ENCODE data around the gene TPP1. TPM values are rescaled to one million over a fixed set of nuclear protein-coding genes. Genes with fewer than 3 reads are reported as not detected.

Gene TPP1
- total and polyA plus RNA-seq, 2 donors (not counting 1 experiment from before 2014, with no cell fraction given): 127 to 136 TPM

DNA sequence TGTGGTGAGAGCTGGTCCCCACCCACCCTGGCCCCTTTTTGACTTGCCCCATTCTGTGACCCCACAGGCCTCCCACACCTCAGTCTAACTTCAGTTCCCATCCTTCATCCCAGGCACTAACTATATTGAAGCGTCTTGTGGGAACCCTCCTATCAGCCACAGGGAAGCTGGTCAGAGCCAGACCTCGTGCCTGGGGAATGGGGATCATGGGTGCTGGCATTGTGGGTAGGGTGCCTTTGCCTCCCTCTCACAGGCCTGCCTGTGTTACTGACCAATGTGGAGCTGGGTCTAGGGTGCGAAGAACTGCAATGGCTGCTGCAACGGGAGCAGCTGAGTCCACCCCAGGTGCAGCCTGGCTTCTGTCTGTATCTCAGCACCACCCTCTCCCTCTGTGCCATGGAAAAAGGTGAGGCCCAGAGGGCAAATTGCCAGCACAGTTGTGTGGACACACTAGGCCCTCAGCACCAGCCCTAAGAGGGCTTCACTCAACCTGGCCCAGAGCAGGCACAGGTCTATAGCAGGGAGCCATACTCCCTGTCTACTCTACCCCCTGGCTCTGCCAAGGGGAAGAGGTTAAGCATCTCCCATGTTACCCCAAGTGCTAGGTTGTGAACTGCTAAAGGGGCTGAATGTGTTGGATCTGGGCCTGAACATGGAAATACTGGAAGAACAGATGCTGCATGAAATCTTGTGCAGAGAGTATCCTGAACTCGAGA, 53.1 kb downstream of the TPP1 start:
- H3K4me3 ChIP-seq (replicated peaks in 1 of 4; ENCODE audit: control extremely low read depth in 1 of 4, insufficient read depth in 1 of 4, low read depth in 3 of 4, low read length in 4 of 4): no peak overlapping the region
- no peak for DNase-seq (ENCODE audit: low read depth in 2 of 2)
- H2AFZ ChIP-seq (ENCODE audit: low read length): no peak overlapping the region

DNA sequence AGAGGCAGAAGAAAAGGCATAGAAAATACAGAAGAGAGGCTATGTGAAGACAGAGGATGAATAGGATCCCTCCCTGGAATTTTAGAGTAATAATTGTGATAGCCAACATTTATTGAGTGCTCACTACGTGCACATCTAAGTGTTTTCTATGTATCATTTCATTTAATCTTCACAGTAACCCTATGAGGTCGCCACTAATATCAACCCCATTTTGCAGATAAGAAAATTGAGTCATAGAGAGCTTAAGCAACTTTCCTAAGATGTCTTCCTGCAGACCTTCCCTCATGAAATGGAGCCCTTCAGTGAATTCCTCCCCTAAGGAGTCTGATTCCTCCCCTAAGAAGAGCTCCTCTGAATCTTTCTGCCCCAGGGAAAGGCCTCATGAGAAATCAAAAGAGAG, 53.9 kb downstream of the TPP1 start:
- H3K9me3 ChIP-seq (ENCODE audit: control insufficient read depth, insufficient read depth, low read depth, low read length): no peaks in the 10 kb centered on the region
- H3K9ac ChIP-seq (ENCODE audit: insufficient read depth, low read length): no peak overlapping the region
- H4K20me1 ChIP-seq (ENCODE audit: control insufficient read depth, extremely low read depth, insufficient read depth, low read length): no peaks in the 10 kb centered on the region
- no peak overlapping the region for H3K27ac ChIP-seq (ENCODE audit: insufficient read depth, low read length)
- H3K36me3 ChIP-seq (ENCODE audit: control insufficient read depth, insufficient read depth, low read length): no peaks in the 10 kb centered on the region
- no peaks in the 10 kb centered on the region for H3K27me3 ChIP-seq (ENCODE audit: control insufficient read depth, insufficient read depth, low read length)
- TF ChIP-seq EZH2 (IDR thresholded peaks at IDR 0.05; ENCODE audit: low read length, missing control alignments): no peak
- TF ChIP-seq, protein P1, sequence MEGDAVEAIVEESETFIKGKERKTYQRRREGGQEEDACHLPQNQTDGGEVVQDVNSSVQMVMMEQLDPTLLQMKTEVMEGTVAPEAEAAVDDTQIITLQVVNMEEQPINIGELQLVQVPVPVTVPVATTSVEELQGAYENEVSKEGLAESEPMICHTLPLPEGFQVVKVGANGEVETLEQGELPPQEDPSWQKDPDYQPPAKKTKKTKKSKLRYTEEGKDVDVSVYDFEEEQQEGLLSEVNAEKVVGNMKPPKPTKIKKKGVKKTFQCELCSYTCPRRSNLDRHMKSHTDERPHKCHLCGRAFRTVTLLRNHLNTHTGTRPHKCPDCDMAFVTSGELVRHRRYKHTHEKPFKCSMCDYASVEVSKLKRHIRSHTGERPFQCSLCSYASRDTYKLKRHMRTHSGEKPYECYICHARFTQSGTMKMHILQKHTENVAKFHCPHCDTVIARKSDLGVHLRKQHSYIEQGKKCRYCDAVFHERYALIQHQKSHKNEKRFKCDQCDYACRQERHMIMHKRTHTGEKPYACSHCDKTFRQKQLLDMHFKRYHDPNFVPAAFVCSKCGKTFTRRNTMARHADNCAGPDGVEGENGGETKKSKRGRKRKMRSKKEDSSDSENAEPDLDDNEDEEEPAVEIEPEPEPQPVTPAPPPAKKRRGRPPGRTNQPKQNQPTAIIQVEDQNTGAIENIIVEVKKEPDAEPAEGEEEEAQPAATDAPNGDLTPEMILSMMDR (conservative IDR thresholded peaks at IDR 0.05 in 1 of 2, IDR thresholded peaks at IDR 0.05 in 1 of 2; ENCODE audit: low read depth in 1 of 2, low read length in 2 of 2): no peak
- no peak overlapping the region for H2AFZ ChIP-seq (ENCODE audit: low read length)
- no peak for DNase-seq (ENCODE audit: low read depth in 2 of 2)
- H3K79me2 ChIP-seq (ENCODE audit: control insufficient read depth, insufficient read depth, low read length): no peaks in the 10 kb centered on the region
- peaks cover 4% of the 10 kb centered on the region for H3K4me1 ChIP-seq (ENCODE audit: control insufficient read depth, extremely low read depth, insufficient read depth, low read length)
- H3K4me2 ChIP-seq (ENCODE audit: extremely low read depth, insufficient read depth, low read length): no peak overlapping the region
- H3K4me3 ChIP-seq (replicated peaks in 1 of 4; ENCODE audit: control extremely low read depth in 1 of 4, insufficient read depth in 1 of 4, low read depth in 3 of 4, low read length in 4 of 4): no peak overlapping the region

More for the DNA sequence above, 53.1 kb downstream of the TPP1 start:
- peaks cover 4% of the 10 kb centered on the region for H3K4me1 ChIP-seq (ENCODE audit: control insufficient read depth, extremely low read depth, insufficient read depth, low read length)
- H3K4me2 ChIP-seq (ENCODE audit: extremely low read depth, insufficient read depth, low read length): no peak overlapping the region
- H3K9ac ChIP-seq (ENCODE audit: insufficient read depth, low read length): no peak overlapping the region
- H4K20me1 ChIP-seq (ENCODE audit: control insufficient read depth, extremely low read depth, insufficient read depth, low read length): no peaks in the 10 kb centered on the region
- no peaks in the 10 kb centered on the region for H3K79me2 ChIP-seq (ENCODE audit: control insufficient read depth, insufficient read depth, low read length)
- no peaks in the 10 kb centered on the region for H3K9me3 ChIP-seq (ENCODE audit: control insufficient read depth, insufficient read depth, low read depth, low read length)
- no peaks in the 10 kb centered on the region for H3K27me3 ChIP-seq (ENCODE audit: control insufficient read depth, insufficient read depth, low read length)
- TF ChIP-seq, protein P1 (conservative IDR thresholded peaks at IDR 0.05 in 1 of 2, IDR thresholded peaks at IDR 0.05 in 1 of 2; ENCODE audit: low read depth in 1 of 2, low read length in 2 of 2): no peak
- TF ChIP-seq EZH2 (IDR thresholded peaks at IDR 0.05; ENCODE audit: low read length, missing control alignments): no peak
- no peaks in the 10 kb centered on the region for H3K36me3 ChIP-seq (ENCODE audit: control insufficient read depth, insufficient read depth, low read length)
- no peak overlapping the region for H3K27ac ChIP-seq (ENCODE audit: insufficient read depth, low read length)

DNA sequence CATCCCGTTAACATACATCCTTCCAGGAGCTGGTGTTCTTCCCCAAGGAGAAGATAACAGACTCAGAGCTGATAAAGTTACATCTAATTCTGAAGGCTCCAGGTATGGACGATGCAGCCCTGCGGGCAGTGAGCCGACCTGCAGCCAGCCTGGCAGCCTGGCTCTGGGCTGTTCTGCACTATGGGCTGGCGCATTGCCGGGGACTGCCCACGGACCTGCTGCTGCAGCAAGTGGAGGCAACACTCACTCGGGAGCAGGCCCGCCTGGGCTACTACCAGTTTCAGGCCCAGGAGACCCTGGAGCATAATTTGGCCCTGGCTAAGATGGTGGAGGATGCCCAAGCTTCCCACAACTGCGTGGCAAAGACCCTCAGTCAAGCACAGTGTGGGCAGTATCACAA, 55.6 kb downstream of the TPP1 start:
- Histone ChIP-seq H3K9me3 (ENCODE audit: control insufficient read depth, insufficient read depth, low read depth, low read length) (no peaks in the 10 kb centered on the region), H3K79me2 (ENCODE audit: control insufficient read depth, insufficient read depth, low read length) (no peaks in the 10 kb centered on the region), H4K20me1 (ENCODE audit: control insufficient read depth, extremely low read depth, insufficient read depth, low read length) (no peaks in the 10 kb centered on the region), H3K4me1 (ENCODE audit: control insufficient read depth, extremely low read depth, insufficient read depth, low read length) (peaks cover 3% of the 10 kb centered on the region), H3K4me3 (replicated peaks in 1 of 4; ENCODE audit: control extremely low read depth in 1 of 4, insufficient read depth in 1 of 4, low read depth in 3 of 4, low read length in 4 of 4) (no peak overlapping the region), H2AFZ (ENCODE audit: low read length) (no peak overlapping the region), H3K27me3 (ENCODE audit: control insufficient read depth, insufficient read depth, low read length) (no peaks in the 10 kb centered on the region), H3K36me3 (ENCODE audit: control insufficient read depth, insufficient read depth, low read length) (no peaks in the 10 kb centered on the region), H3K27ac (ENCODE audit: insufficient read depth, low read length) (no peak overlapping the region), H3K4me2 (ENCODE audit: extremely low read depth, insufficient read depth, low read length) (no peak overlapping the region), H3K9ac (ENCODE audit: insufficient read depth, low read length) (no peak overlapping the region)
- DNase-seq (ENCODE audit: low read depth in 2 of 2): no peak
- TF ChIP-seq EZH2 (IDR thresholded peaks at IDR 0.05; ENCODE audit: low read length, missing control alignments): no peak
- TF ChIP-seq, protein P1 (conservative IDR thresholded peaks at IDR 0.05 in 1 of 2, IDR thresholded peaks at IDR 0.05 in 1 of 2; ENCODE audit: low read depth in 1 of 2, low read length in 2 of 2): no peak
